Endothelial cell of umbilical vein (primary cell): Measurements from ENCODE around the gene POLN. TPM values are rescaled to one million over a fixed set of nuclear protein-coding genes. Genes with fewer than 3 reads are reported as not detected.

Experiments used
- BruUV-seq: library from RNA; stranded (reverse); fragments of 400-500 nt; replicated peaks from 2 replicates; lab custom pipeline; 2021; lab: Mats Ljungman, UMichigan
- CTCF ChIA-PET: fragments of 300-600, 350-600 bp; sonication (Branson Sonifier 250); formaldehyde crosslinking; loops from one replicate; lab custom pipeline; 2021; ENCODE audit warnings: antibody characterized with exemption, inconsistent platforms; lab: Charles Lee
- POLR2A ChIA-PET: fragments of 300-600, 350-600 bp; sonication (Branson Sonifier 250); formaldehyde crosslinking; loops from one replicate; lab custom pipeline; 2021; ENCODE audit warnings: antibody characterized with exemption, inconsistent platforms; lab: Charles Lee
- DNase-seq: peaks from one replicate; pipeline ENCODE4 v3.0.0-alpha.2; 2011; ENCODE audit warnings: low read depth, low spot score
- FAIRE-seq: peaks from 2 replicates; lab custom pipeline; 2011; peaks lifted over from hg19 to GRCh38; lab: Jason Lieb, UNC
- H2AFZ ChIP-seq: 2 replicates; pipeline ENCODE4 v1.6.0; 2012; ENCODE audit warnings: low read depth, low read length, control low read depth, inconsistent platforms
- H3K27ac ChIP-seq: 2 replicates; pipeline ENCODE4 v1.5.1; 2011; ENCODE audit warnings: low read depth, mild to moderate bottlenecking, control low read depth, low read length, moderate library complexity; ENCODE audit not compliant: insufficient read depth
- H3K27me3 ChIP-seq, 2 experiments: 2 replicates each; pipeline versions ENCODE4 v1.6.0 to v1.6.1; 2011; ENCODE audit warnings: low read length in 2 of 2, mixed read lengths in 1 of 2; ENCODE audit not compliant: control insufficient read depth in 2 of 2, insufficient read depth in 2 of 2
- H3K36me3 ChIP-seq, 2 experiments: 2 replicates in 1 of 2; 3 replicates in 1 of 2; pipeline ENCODE4 v1.5.1; 2011; ENCODE audit warnings: low read length in 2 of 2, mild to moderate bottlenecking in 1 of 2, moderate library complexity in 1 of 2; ENCODE audit not compliant: control insufficient read depth in 2 of 2, insufficient read depth in 2 of 2; ENCODE audit errors: extremely low read depth in 1 of 2
- H3K4me1 ChIP-seq: 3 replicates; pipeline ENCODE4 v1.5.1; 2011; ENCODE audit warnings: mild to moderate bottlenecking, low read length; ENCODE audit not compliant: control insufficient read depth, insufficient read depth; ENCODE audit errors: extremely low read depth
- H3K4me2 ChIP-seq: 2 replicates; pipeline ENCODE4 v1.6.1; 2011; ENCODE audit warnings: low read length, control low read depth, mixed read lengths; ENCODE audit not compliant: insufficient read depth
- H3K4me3 ChIP-seq, 3 experiments: fragments of 200-600 bp in 1 of 3; sonication (generic), shearing (Covaris generic) in 1 of 3; replicated peaks in 1 of 3; 2 replicates each; pipeline ENCODE4 v1.5.1; 2011 to 2016; ENCODE audit warnings: control low read depth in 3 of 3, low read length in 3 of 3, mild to moderate bottlenecking in 2 of 3, inconsistent platforms in 1 of 3, low read depth in 1 of 3, moderate library complexity in 1 of 3; ENCODE audit not compliant: insufficient read depth in 1 of 3
- H3K79me2 ChIP-seq: 2 replicates; pipeline ENCODE4 v1.6.0; 2012; ENCODE audit warnings: low read length, inconsistent platforms; ENCODE audit not compliant: control insufficient read depth, insufficient read depth
- H3K9ac ChIP-seq: replicated peaks from 2 replicates; pipeline ENCODE3; 2011; ENCODE audit warnings: low read length, control low read depth; ENCODE audit not compliant: insufficient read depth; ENCODE audit errors: extremely low read depth
- H3K9me1 ChIP-seq: replicated peaks from 3 replicates; pipeline ENCODE4 v1.6.0; 2011; ENCODE audit warnings: mild to moderate bottlenecking, low read length; ENCODE audit not compliant: control insufficient read depth, insufficient read depth; ENCODE audit errors: extremely low read depth
- H3K9me3 ChIP-seq: replicated peaks from 2 replicates; pipeline ENCODE4 v1.5.1; 2012; ENCODE audit warnings: low read length, inconsistent platforms; ENCODE audit not compliant: control insufficient read depth, insufficient read depth
- H4K20me1 ChIP-seq: replicated peaks from 2 replicates; pipeline ENCODE3; 2011; ENCODE audit warnings: mild to moderate bottlenecking, low read length; ENCODE audit not compliant: control insufficient read depth, insufficient read depth; ENCODE audit errors: extremely low read depth
- EZH2 ChIP-seq: IDR thresholded peaks from 2 replicates; pipeline ENCODE4 v1.6.1; 2012; ENCODE audit warnings: borderline replicate concordance, low read depth, mild to moderate bottlenecking, moderate library complexity, low read length, inconsistent platforms; ENCODE audit not compliant: severe bottlenecking
- FOS ChIP-seq: IDR thresholded peaks from 2 replicates; pipeline ENCODE4 v1.6.1; 2011; ENCODE audit warnings: mild to moderate bottlenecking, low read length, moderate library complexity, borderline replicate concordance; ENCODE audit not compliant: insufficient read depth
- GATA2 ChIP-seq: IDR thresholded peaks from 2 replicates; pipeline ENCODE4 v1.7.0; 2011; ENCODE audit warnings: low read depth, mild to moderate bottlenecking, moderate library complexity, mixed read lengths, low read length; ENCODE audit not compliant: insufficient read length, insufficient read depth
- JUN ChIP-seq: IDR thresholded peaks from 2 replicates; pipeline ENCODE4 v1.6.1; 2011; ENCODE audit warnings: borderline replicate concordance, low read depth; ENCODE audit not compliant: insufficient read length, insufficient read depth
- MYC ChIP-seq: IDR thresholded peaks from one replicate; pipeline ENCODE4 v1.6.1; 2011; ENCODE audit warnings: mild to moderate bottlenecking, low read depth, low read length
- POLR2A ChIP-seq: IDR thresholded peaks from 2 replicates; pipeline ENCODE4 v1.6.1; 2012; ENCODE audit warnings: low read depth, mild to moderate bottlenecking, control low read depth, low read length
- POLR2AphosphoS5 ChIP-seq: IDR thresholded peaks from 2 replicates; pipeline ENCODE4 v1.6.1; 2012; ENCODE audit warnings: low read depth, mild to moderate bottlenecking, control low read depth, low read length, moderate library complexity; ENCODE audit not compliant: insufficient read depth
- dilution Hi-C: fragments of 300-500 bp; cut with MboI; formaldehyde crosslinking; loops from one replicate; pipeline ENCODE4 v1.15.0; 2019; ENCODE audit warnings: low sequenced_read_pairs; ENCODE audit not compliant: extremely low pct_ligation_motif_present
- intact Hi-C: fragments of 100-400 bp; cut with micrococcal nuclease; formaldehyde crosslinking; loops from one replicate; pipeline ENCODE4 v1.10.0; 2022
- polyA plus RNA-seq, 4 experiments: library from polyadenylated mRNA; depleted of rRNA in 3 of 4; stranded (reverse) in 3 of 4; unstranded in 1 of 4; fragments of >200 nt; gene quantifications; 2 replicates each; pipeline versions ENCODE4 v1.2.1 to v1.2.3, GENCODE V29; 2011 to 2012; ENCODE audit warnings: missing spikeins in 1 of 4
- total RNA-seq: library from RNA; stranded (reverse); gene quantifications from 2 replicates; pipeline ENCODE4 v1.2.3, GENCODE V29; 2021
- TF ChIP-seq, protein P1 (sequence below), 2 donors: IDR thresholded peaks; 1 replicate in 1 of 2; 2 replicates in 1 of 2; pipeline ENCODE4 v1.5.1; 2011; ENCODE audit warnings: low read length in 2 of 2, mild to moderate bottlenecking in 2 of 2, moderate library complexity in 2 of 2, control low read depth in 1 of 2, inconsistent platforms in 1 of 2, low read depth in 1 of 2; ENCODE audit not compliant: insufficient read depth in 1 of 2; ENCODE audit errors: extremely low read depth in 1 of 2
- TF ChIP-seq, protein P2 (sequence below): IDR thresholded peaks from 2 replicates; pipeline ENCODE4 v1.6.1; 2011; ENCODE audit not compliant: insufficient read depth, insufficient read length

The POLN gene
- total and polyA plus RNA-seq, 2 donors (not counting 3 experiments of a cell fraction or from before 2014, with no cell fraction given): 1.3 to 4.2 TPM

DNA sequence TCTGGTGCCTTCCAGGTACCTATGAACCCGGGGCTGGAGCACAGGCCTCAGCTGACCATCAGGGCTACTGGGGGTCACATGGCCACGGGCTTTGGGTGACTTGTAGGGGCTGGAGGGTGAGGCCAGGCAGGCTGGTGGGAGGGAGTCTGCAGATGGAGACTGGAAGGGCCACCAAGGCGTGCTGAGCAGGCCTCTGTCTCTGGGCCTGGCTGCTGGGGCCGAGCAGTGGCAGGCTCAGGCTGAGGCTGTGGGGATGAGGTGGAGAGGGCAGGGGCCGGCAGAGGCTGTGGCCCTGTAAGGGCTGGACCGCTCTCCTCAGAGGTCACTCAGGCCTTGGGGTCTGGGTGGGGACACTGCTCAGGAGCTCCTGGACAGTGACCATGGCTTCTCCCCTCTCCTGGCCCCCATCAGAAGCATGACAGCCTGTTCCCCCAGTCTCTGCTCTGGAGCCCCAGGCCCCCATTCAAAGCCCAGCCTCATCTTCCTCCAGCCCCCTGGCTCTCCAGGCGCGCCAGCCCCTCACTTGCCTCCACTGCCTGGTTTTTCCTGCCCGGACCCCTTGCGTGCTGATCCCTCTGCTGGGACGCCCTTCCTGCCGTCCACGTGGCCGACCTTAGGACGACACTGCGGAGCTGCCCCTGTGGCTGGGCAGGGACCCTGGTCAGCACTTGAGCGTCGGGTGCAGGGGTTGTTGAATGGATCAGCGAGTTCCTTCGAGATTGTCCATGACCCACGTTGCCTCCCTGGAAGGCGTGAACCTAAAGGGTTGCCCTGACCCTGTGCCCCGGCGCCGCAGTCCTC is 193.9 kb downstream of the POLN start:
- FAIRE-seq: no peak

More for the DNA sequence above, 193.9 kb downstream of the POLN start:
- no TSS peak for BruUV-seq
- Histone ChIP-seq H3K27me3 (peaks cover 13 to 15% of the 10 kb centered on the region in 2 experiments), H3K9me3 (no peaks in the 10 kb centered on the region), H3K4me3 (no peak overlapping the region), H3K9me1 (no peaks in the 10 kb centered on the region), H4K20me1 (no peaks in the 10 kb centered on the region), H3K9ac (no peak overlapping the region), H3K4me2 (no peak overlapping the region), H2AFZ (no peak overlapping the region), H3K79me2 (no peaks in the 10 kb centered on the region), H3K4me1 (no peaks in the 10 kb centered on the region), H3K36me3 (no peaks in the 10 kb centered on the region), H3K27ac (no peak overlapping the region)
- DNase-seq: no peak
- POLR2A ChIA-PET: no interaction called here
- TF ChIP-seq JUN (no peak), MYC (no peak), POLR2A (no peak), POLR2AphosphoS5 (no peak), EZH2 (no peak), GATA2 (no peak), FOS (no peak)
- TF ChIP-seq, protein P1, sequence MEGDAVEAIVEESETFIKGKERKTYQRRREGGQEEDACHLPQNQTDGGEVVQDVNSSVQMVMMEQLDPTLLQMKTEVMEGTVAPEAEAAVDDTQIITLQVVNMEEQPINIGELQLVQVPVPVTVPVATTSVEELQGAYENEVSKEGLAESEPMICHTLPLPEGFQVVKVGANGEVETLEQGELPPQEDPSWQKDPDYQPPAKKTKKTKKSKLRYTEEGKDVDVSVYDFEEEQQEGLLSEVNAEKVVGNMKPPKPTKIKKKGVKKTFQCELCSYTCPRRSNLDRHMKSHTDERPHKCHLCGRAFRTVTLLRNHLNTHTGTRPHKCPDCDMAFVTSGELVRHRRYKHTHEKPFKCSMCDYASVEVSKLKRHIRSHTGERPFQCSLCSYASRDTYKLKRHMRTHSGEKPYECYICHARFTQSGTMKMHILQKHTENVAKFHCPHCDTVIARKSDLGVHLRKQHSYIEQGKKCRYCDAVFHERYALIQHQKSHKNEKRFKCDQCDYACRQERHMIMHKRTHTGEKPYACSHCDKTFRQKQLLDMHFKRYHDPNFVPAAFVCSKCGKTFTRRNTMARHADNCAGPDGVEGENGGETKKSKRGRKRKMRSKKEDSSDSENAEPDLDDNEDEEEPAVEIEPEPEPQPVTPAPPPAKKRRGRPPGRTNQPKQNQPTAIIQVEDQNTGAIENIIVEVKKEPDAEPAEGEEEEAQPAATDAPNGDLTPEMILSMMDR (IDR thresholded peaks at IDR 0.05; ENCODE audit: extremely low read depth in 1 of 2, insufficient read depth in 1 of 2, low read depth in 1 of 2, low read length in 2 of 2): no peak
- TF ChIP-seq, protein P2, sequence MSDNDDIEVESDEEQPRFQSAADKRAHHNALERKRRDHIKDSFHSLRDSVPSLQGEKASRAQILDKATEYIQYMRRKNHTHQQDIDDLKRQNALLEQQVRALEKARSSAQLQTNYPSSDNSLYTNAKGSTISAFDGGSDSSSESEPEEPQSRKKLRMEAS: no peak
- CTCF ChIA-PET: no interaction called here
- intact Hi-C loops (no loop called here), dilution Hi-C loops (no loop called here)
